SK-N-SH treated with all-trans-retinoic acid at 6 μM for 48 hours (cell line): ENCODE measurements around the gene SELENOK.
"Not testable (repeated sequence)": the region's sequence is repeated elsewhere in the genome, so short reads cannot be mapped to it uniquely, and the experiment has no call there.

Source experiments
- ATAC-seq: fragments of 200-7000 bp; cut with Tn5 transposase; 3 replicates; pipeline ENCODE4 v1.9.1; 2020; ENCODE audit warnings: mild to moderate bottlenecking, moderate library complexity
- ARNTL ChIP-seq: fragments of 450-650 bp; formaldehyde crosslinking; IDR thresholded peaks from 2 replicates; pipeline ENCODE4 v1.5.0; 2020; ENCODE audit warnings: low read depth, mild to moderate bottlenecking, moderate library complexity, borderline replicate concordance
- BACH2 ChIP-seq: fragments of 250-450 bp; sonication (Bioruptor Pico); IDR thresholded peaks from 2 replicates; pipeline ENCODE4 v1.9.0; 2021; ENCODE audit warnings: mild to moderate bottlenecking, borderline replicate concordance
- CREB5 ChIP-seq: fragments of 250-450 bp; sonication (Bioruptor Pico); IDR thresholded peaks from 2 replicates; pipeline ENCODE4 v1.5.1; 2020; ENCODE audit warnings: low read depth, mild to moderate bottlenecking, moderate library complexity
- CSDC2 ChIP-seq: fragments of 250-450 bp; sonication (Bioruptor Pico); IDR thresholded peaks from 2 replicates; pipeline ENCODE4 v1.5.0; 2020; ENCODE audit warnings: mild to moderate bottlenecking, moderate library complexity
- CSRNP3 ChIP-seq: fragments of 250-450 bp; sonication (Bioruptor Pico); IDR thresholded peaks from 2 replicates; pipeline ENCODE4 v1.5.1; 2021; ENCODE audit warnings: mild to moderate bottlenecking, moderate library complexity
- GLIS3 ChIP-seq: fragments of 250-450 bp; sonication (Bioruptor Pico); IDR thresholded peaks from 2 replicates; pipeline ENCODE4 v1.5.0; 2020; ENCODE audit warnings: mild to moderate bottlenecking, moderate library complexity
- ISL1 ChIP-seq: fragments of 250-450 bp; sonication (Bioruptor Pico); IDR thresholded peaks from 2 replicates; pipeline ENCODE4 v2.1.2; 2022; ENCODE audit warnings: mild to moderate bottlenecking, moderate library complexity
- OSR1 ChIP-seq: fragments of 250-450 bp; sonication (Bioruptor Pico); IDR thresholded peaks from 2 replicates; pipeline ENCODE4 v1.8.0; 2022; ENCODE audit warnings: moderate library complexity, mild to moderate bottlenecking, inconsistent platforms
- POU6F1 ChIP-seq: fragments of 250-450 bp; sonication (Bioruptor Pico); IDR thresholded peaks from 2 replicates; pipeline ENCODE4 v1.8.0; 2021; ENCODE audit warnings: low read depth, mild to moderate bottlenecking, moderate library complexity, borderline replicate concordance
- PPARA ChIP-seq: fragments of 250-450 bp; sonication (Bioruptor Pico); IDR thresholded peaks from 2 replicates; pipeline ENCODE4 v1.5.0; 2020; ENCODE audit warnings: mild to moderate bottlenecking, borderline replicate concordance
- RARB ChIP-seq: fragments of 250-450 bp; sonication (Bioruptor Pico); IDR thresholded peaks from 2 replicates; pipeline ENCODE4 v1.8.0; 2021; ENCODE audit warnings: mild to moderate bottlenecking, moderate library complexity
- SNAI2 ChIP-seq: fragments of 250-450 bp; sonication (Bioruptor Pico); IDR thresholded peaks from 2 replicates; pipeline ENCODE4 v1.5.0; 2020; ENCODE audit warnings: mild to moderate bottlenecking, moderate library complexity
- TCF4 ChIP-seq: fragments of 250-450 bp; sonication (Bioruptor Pico); IDR thresholded peaks from 2 replicates; pipeline ENCODE4 v1.8.0; 2021; ENCODE audit warnings: mild to moderate bottlenecking, moderate library complexity, borderline replicate concordance
- TOX ChIP-seq: fragments of 250-450 bp; sonication (Bioruptor Pico); IDR thresholded peaks from 2 replicates; pipeline ENCODE4 v1.8.0; 2021; ENCODE audit warnings: mild to moderate bottlenecking, moderate library complexity, borderline replicate concordance
- TSHZ2 ChIP-seq: fragments of 250-450 bp; sonication (Bioruptor Pico); IDR thresholded peaks from 2 replicates; pipeline ENCODE4 v1.5.0; 2020; ENCODE audit warnings: mild to moderate bottlenecking, moderate library complexity
- ZC3H10 ChIP-seq: fragments of 250-450 bp; sonication (Bioruptor Pico); IDR thresholded peaks from 2 replicates; pipeline ENCODE4 v1.5.1; 2021; ENCODE audit warnings: mild to moderate bottlenecking, moderate library complexity
- ZFP3 ChIP-seq: fragments of 250-450 bp; sonication (Bioruptor Pico); IDR thresholded peaks from 2 replicates; pipeline ENCODE4 v1.5.0; 2020; ENCODE audit warnings: mild to moderate bottlenecking, moderate library complexity
- ZFP30 ChIP-seq: fragments of 450-650 bp; formaldehyde crosslinking; IDR thresholded peaks from 2 replicates; pipeline ENCODE4 v1.5.0; 2022; ENCODE audit warnings: mild to moderate bottlenecking, moderate library complexity
- ZNF565 ChIP-seq: fragments of 450-650 bp; formaldehyde crosslinking; conservative IDR thresholded peaks from 2 replicates; pipeline ENCODE4 v1.5.0; 2020; ENCODE audit warnings: low read depth, mild to moderate bottlenecking, moderate library complexity
- ZNF70 ChIP-seq: fragments of 450-650 bp; formaldehyde crosslinking; IDR thresholded peaks from 2 replicates; pipeline ENCODE4 v1.5.0; 2020; ENCODE audit warnings: mild to moderate bottlenecking, moderate library complexity
- ZNF8 ChIP-seq: fragments of 450-650 bp; formaldehyde crosslinking; IDR thresholded peaks from 2 replicates; pipeline ENCODE4 v1.5.0; 2020; ENCODE audit warnings: mild to moderate bottlenecking, moderate library complexity

SELENOK gene

GRCh38 chr3:53936347-53936746, 44.7 kb upstream of the SELENOK start:
- TF ChIP-seq CSDC2 (CRISPR knock-in tag): no peak
- TF ChIP-seq ZFP30: no peak
- TF ChIP-seq PPARA (CRISPR knock-in tag): no peak
- no peak for TF ChIP-seq BACH2 (CRISPR knock-in tag)
- no peak for TF ChIP-seq RARB (CRISPR knock-in tag)
- no peak for TF ChIP-seq CSRNP3 (CRISPR knock-in tag)
- no peak for TF ChIP-seq OSR1 (CRISPR knock-in tag)
- no peak for TF ChIP-seq TSHZ2 (CRISPR knock-in tag)
- TF ChIP-seq ZNF70: no peak
- TF ChIP-seq ZC3H10 (CRISPR knock-in tag): no peak
- TF ChIP-seq POU6F1 (CRISPR knock-in tag): no peak
- no peak for TF ChIP-seq TCF4 (CRISPR knock-in tag)
- no peak for TF ChIP-seq CREB5 (CRISPR knock-in tag)
- no peak for TF ChIP-seq ZNF565 (CRISPR knock-in tag)
- ATAC-seq: no peak

- TF ChIP-seq ISL1 (CRISPR knock-in tag) (no peak), RARB (CRISPR knock-in tag) (no peak), ZNF8 (CRISPR knock-in tag) (no peak), TSHZ2 (CRISPR knock-in tag) (no peak), TOX (CRISPR knock-in tag) (no peak), SNAI2 (CRISPR knock-in tag) (no peak), ZNF70 (no peak), CSDC2 (CRISPR knock-in tag) (no peak), GLIS3 (no peak), ZFP3 (CRISPR knock-in tag) (no peak), ZFP30 (no peak), OSR1 (CRISPR knock-in tag) (no peak), ARNTL (CRISPR knock-in tag) (no peak), ZC3H10 (CRISPR knock-in tag) (no peak), CREB5 (CRISPR knock-in tag) (no peak), TCF4 (CRISPR knock-in tag) (no peak), CSRNP3 (CRISPR knock-in tag) (no peak), POU6F1 (CRISPR knock-in tag) (no peak), ZNF565 (CRISPR knock-in tag) (no peak)
- ATAC-seq: no peak
Measured at GRCh38 chr3:53935283-53935901, 43.7 kb upstream of the SELENOK start.

- ATAC-seq: not testable (repeated sequence)
Measured at GRCh38 chr3:53927208-53927872, 35.7 kb upstream of the SELENOK start.
